Osteoblast (primary cell): Measurements from ENCODE around the gene VPS16. TPM values are rescaled to one million over a fixed set of nuclear protein-coding genes. Genes with fewer than 3 reads are reported as not detected.

Source experiments
- DNase-seq: peaks from one replicate; pipeline ENCODE4 v3.0.0; 2011; ENCODE audit warnings: low spot score, mixed read lengths; ENCODE audit not compliant: insufficient read length; ENCODE audit errors: missing footprints
- H2AFZ ChIP-seq: 2 replicates; pipeline ENCODE4 v1.6.0; 2011; ENCODE audit warnings: mild to moderate bottlenecking, low read length
- H3K27ac ChIP-seq: 2 replicates; pipeline ENCODE4 v1.5.1; 2011; ENCODE audit warnings: mild to moderate bottlenecking, low read depth, low read length, moderate library complexity
- H3K27me3 ChIP-seq: 2 replicates; pipeline ENCODE4 v1.6.0; 2012; ENCODE audit warnings: mild to moderate bottlenecking, control low read depth, inconsistent platforms, low read length, moderate library complexity; ENCODE audit not compliant: insufficient read depth
- H3K36me3 ChIP-seq: 2 replicates; pipeline ENCODE4 v1.5.1; 2011; ENCODE audit warnings: mild to moderate bottlenecking, low read length, control low read depth, moderate library complexity; ENCODE audit not compliant: insufficient read depth
- H3K4me1 ChIP-seq: 2 replicates; pipeline ENCODE4 v1.5.1; 2011; ENCODE audit warnings: mild to moderate bottlenecking, low read length, control low read depth, moderate library complexity; ENCODE audit not compliant: insufficient read depth
- H3K4me2 ChIP-seq: 2 replicates; pipeline ENCODE4 v1.6.0; 2011; ENCODE audit warnings: mild to moderate bottlenecking, low read length; ENCODE audit not compliant: insufficient read depth
- H3K4me3 ChIP-seq: fragments of 200-600 bp; sonication (generic); 3 replicates; pipeline ENCODE4 v1.5.1; 2012; ENCODE audit warnings: mild to moderate bottlenecking, low read length, inconsistent platforms; ENCODE audit not compliant: insufficient read depth
- H3K79me2 ChIP-seq: 2 replicates; pipeline ENCODE4 v1.6.0; 2012; ENCODE audit warnings: mild to moderate bottlenecking, low read length, control low read depth, inconsistent platforms; ENCODE audit not compliant: insufficient read depth
- H3K9me3 ChIP-seq: 2 replicates; pipeline ENCODE4 v1.5.1; 2011; ENCODE audit warnings: low read depth, low read length, control low read depth
- H4K20me1 ChIP-seq: 2 replicates; pipeline ENCODE4 v1.6.0; 2012; ENCODE audit warnings: mild to moderate bottlenecking, low read length, control low read depth; ENCODE audit not compliant: insufficient read depth
- total RNA-seq: library from RNA; depleted of rRNA; stranded (reverse); fragments of >200 nt; gene quantifications from 2 replicates; pipeline ENCODE4 v1.2.3, GENCODE V29; 2012
- TF ChIP-seq, protein P1 (sequence below): IDR thresholded peaks from 2 replicates; pipeline ENCODE4 v1.5.1; 2011; ENCODE audit warnings: mild to moderate bottlenecking, low read depth, low read length, moderate library complexity; ENCODE audit errors: extremely low read depth

Gene VPS16
- total RNA-seq, 1 donor = 36.2 TPM

GRCh38 chr20:2820896-2821869 is 19.4 kb upstream of the VPS16 start:
- TF ChIP-seq, protein P1, sequence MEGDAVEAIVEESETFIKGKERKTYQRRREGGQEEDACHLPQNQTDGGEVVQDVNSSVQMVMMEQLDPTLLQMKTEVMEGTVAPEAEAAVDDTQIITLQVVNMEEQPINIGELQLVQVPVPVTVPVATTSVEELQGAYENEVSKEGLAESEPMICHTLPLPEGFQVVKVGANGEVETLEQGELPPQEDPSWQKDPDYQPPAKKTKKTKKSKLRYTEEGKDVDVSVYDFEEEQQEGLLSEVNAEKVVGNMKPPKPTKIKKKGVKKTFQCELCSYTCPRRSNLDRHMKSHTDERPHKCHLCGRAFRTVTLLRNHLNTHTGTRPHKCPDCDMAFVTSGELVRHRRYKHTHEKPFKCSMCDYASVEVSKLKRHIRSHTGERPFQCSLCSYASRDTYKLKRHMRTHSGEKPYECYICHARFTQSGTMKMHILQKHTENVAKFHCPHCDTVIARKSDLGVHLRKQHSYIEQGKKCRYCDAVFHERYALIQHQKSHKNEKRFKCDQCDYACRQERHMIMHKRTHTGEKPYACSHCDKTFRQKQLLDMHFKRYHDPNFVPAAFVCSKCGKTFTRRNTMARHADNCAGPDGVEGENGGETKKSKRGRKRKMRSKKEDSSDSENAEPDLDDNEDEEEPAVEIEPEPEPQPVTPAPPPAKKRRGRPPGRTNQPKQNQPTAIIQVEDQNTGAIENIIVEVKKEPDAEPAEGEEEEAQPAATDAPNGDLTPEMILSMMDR = no peak
- Histone ChIP-seq H3K79me2 (no peaks in the 10 kb centered on the region), H3K9me3 (no peaks in the 10 kb centered on the region), H3K4me3 (no peak overlapping the region), H3K4me1 (peaks cover 18% of the 10 kb centered on the region), H3K36me3 (no peaks in the 10 kb centered on the region), H3K27me3 (peaks cover 13% of the 10 kb centered on the region), H4K20me1 (no peaks in the 10 kb centered on the region), H2AFZ (no peak overlapping the region), H3K4me2 (no peak overlapping the region), H3K27ac (no peak overlapping the region)
- DNase-seq = no peak

DNA sequence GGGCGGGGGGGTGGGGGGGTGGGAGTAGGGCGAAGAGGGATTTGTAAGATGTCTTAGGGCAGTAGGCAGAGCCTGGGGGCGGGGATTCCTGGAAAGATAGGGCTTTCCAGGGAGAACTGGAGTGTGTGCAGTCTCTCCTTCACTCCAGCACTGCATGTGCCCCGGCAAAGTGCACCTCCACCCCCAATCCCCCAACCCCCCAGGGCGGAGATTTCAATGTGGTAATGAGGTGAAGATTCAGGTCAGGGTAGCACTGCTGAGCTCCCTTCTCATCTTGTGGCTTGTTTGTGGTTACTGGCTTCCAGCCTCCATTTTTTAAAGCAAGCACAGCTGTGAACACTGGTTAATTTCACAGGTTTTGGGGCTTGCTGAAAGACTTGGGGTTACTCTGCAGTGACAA is 18.5 kb upstream of the VPS16 start:
- H3K9me3 ChIP-seq = no peaks in the 10 kb centered on the region
- no peak overlapping the region for H3K27ac ChIP-seq
- H3K4me2 ChIP-seq = no peak overlapping the region
- no peaks in the 10 kb centered on the region for H3K36me3 ChIP-seq
- TF ChIP-seq, protein P1 = no peak
- no peaks in the 10 kb centered on the region for H3K79me2 ChIP-seq
- H2AFZ ChIP-seq = no peak overlapping the region
- H3K4me3 ChIP-seq = no peak overlapping the region
- no peak for DNase-seq
- peaks cover 20% of the 10 kb centered on the region for H3K27me3 ChIP-seq
- H4K20me1 ChIP-seq = no peaks in the 10 kb centered on the region
- H3K4me1 ChIP-seq = peaks cover 18% of the 10 kb centered on the region

- H3K27ac ChIP-seq = no peak overlapping the region
- no peak overlapping the region for H3K4me3 ChIP-seq
- TF ChIP-seq, protein P1 = no peak
- H3K27me3 ChIP-seq = peaks cover 51% of the 10 kb centered on the region
- no peaks in the 10 kb centered on the region for H3K36me3 ChIP-seq
- no peak overlapping the region for H3K4me2 ChIP-seq
- no peaks in the 10 kb centered on the region for H4K20me1 ChIP-seq
- no peaks in the 10 kb centered on the region for H3K79me2 ChIP-seq
- no peak overlapping the region for H2AFZ ChIP-seq
- no peak for DNase-seq
- H3K4me1 ChIP-seq = peaks cover 3% of the 10 kb centered on the region
- H3K9me3 ChIP-seq = no peaks in the 10 kb centered on the region
Measured at GRCh38 chr20:2825761-2826160, 14.8 kb upstream of the VPS16 start.

- Histone ChIP-seq H3K27ac (no peak overlapping the region), H3K4me1 (peaks cover 4% of the 10 kb centered on the region), H3K79me2 (no peaks in the 10 kb centered on the region), H3K27me3 (peaks cover 48% of the 10 kb centered on the region), H3K36me3 (no peaks in the 10 kb centered on the region), H4K20me1 (no peaks in the 10 kb centered on the region), H3K9me3 (no peaks in the 10 kb centered on the region), H3K4me2 (no peak overlapping the region), H2AFZ (no peak overlapping the region), H3K4me3 (no peak overlapping the region)
- no peak for DNase-seq
- TF ChIP-seq, protein P1 = no peak
Measured at GRCh38 chr20:2826655-2827054, 13.9 kb upstream of the VPS16 start.
